Breast epithelium (tissue), 3 donors: ENCODE data around the gene PAIP2.
"Not testable (repeated sequence)": the region's sequence is repeated elsewhere in the genome, so short reads cannot be mapped to it uniquely, and the experiment has no call there.

Experiments
- POLR2AphosphoS5 ChIP-seq, 3 donors: sonication (generic); formaldehyde crosslinking; IDR thresholded peaks; one replicate each; pipeline ENCODE4 v1.6.1; 2017; ENCODE audit warnings: antibody characterized with exemption in 3 of 3
- TF ChIP-seq, protein P1 (sequence below), 3 donors: fragments of 450-650 bp; IDR thresholded peaks; one replicate each; pipeline ENCODE4 v1.5.1; 2016 to 2017; ENCODE audit warnings: antibody characterized with exemption in 3 of 3, mild to moderate bottlenecking in 3 of 3, moderate library complexity in 3 of 3

GRCh38 chr5:139347863-139348262 is 6.2 kb downstream of the PAIP2 start:
- TF ChIP-seq, protein P1, sequence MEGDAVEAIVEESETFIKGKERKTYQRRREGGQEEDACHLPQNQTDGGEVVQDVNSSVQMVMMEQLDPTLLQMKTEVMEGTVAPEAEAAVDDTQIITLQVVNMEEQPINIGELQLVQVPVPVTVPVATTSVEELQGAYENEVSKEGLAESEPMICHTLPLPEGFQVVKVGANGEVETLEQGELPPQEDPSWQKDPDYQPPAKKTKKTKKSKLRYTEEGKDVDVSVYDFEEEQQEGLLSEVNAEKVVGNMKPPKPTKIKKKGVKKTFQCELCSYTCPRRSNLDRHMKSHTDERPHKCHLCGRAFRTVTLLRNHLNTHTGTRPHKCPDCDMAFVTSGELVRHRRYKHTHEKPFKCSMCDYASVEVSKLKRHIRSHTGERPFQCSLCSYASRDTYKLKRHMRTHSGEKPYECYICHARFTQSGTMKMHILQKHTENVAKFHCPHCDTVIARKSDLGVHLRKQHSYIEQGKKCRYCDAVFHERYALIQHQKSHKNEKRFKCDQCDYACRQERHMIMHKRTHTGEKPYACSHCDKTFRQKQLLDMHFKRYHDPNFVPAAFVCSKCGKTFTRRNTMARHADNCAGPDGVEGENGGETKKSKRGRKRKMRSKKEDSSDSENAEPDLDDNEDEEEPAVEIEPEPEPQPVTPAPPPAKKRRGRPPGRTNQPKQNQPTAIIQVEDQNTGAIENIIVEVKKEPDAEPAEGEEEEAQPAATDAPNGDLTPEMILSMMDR (IDR thresholded peaks at IDR 0.05) = not testable (repeated sequence)
- not testable (repeated sequence) for TF ChIP-seq POLR2AphosphoS5 (IDR thresholded peaks at IDR 0.05)
